H9 (cell line): ENCODE measurements around the gene STT3B. TPM values are rescaled to one million over a fixed set of nuclear protein-coding genes. Genes with fewer than 3 reads are reported as not detected.

ENCODE experiments used
- DNase-seq: peaks from one replicate; pipeline ENCODE4 v3.0.0-alpha.2; 2017
- H2AFZ ChIP-seq: one replicate; pipeline ENCODE4 v1.6.1; 2013; ENCODE audit warnings: mild to moderate bottlenecking, low read length, control low read depth, moderate library complexity
- H2AK5ac ChIP-seq: 2 replicates; pipeline ENCODE4 v1.6.1; 2013; ENCODE audit warnings: low read length, control low read depth, mixed read lengths; ENCODE audit not compliant: insufficient read length
- H2BK120ac ChIP-seq: one replicate; pipeline ENCODE4 v1.6.1; 2013; ENCODE audit warnings: low read depth, mild to moderate bottlenecking, low read length, control low read depth, inconsistent platforms; ENCODE audit not compliant: poor library complexity, severe bottlenecking
- H2BK12ac ChIP-seq: 2 replicates; pipeline ENCODE4 v1.6.1; 2013; ENCODE audit warnings: low read length, control low read depth, mixed read lengths, low read depth; ENCODE audit not compliant: insufficient read length
- H2BK15ac ChIP-seq: 2 replicates; pipeline ENCODE4 v1.6.1; 2013; ENCODE audit warnings: low read depth, low read length, control low read depth
- H2BK20ac ChIP-seq: one replicate; pipeline ENCODE4 v1.6.1; 2013; ENCODE audit warnings: low read depth, mild to moderate bottlenecking, low read length, control low read depth, inconsistent platforms; ENCODE audit not compliant: poor library complexity, severe bottlenecking
- H2BK5ac ChIP-seq: 2 replicates; pipeline ENCODE4 v1.6.1; 2013; ENCODE audit warnings: low read length, control low read depth, mixed read lengths; ENCODE audit not compliant: insufficient read length
- H3K14ac ChIP-seq: 2 replicates; pipeline ENCODE4 v1.6.1; 2013; ENCODE audit warnings: low read length, control low read depth; ENCODE audit not compliant: insufficient read depth
- H3K18ac ChIP-seq: 2 replicates; pipeline ENCODE4 v1.6.1; 2013; ENCODE audit warnings: low read depth, mild to moderate bottlenecking, mixed read lengths, low read length, control low read depth; ENCODE audit not compliant: insufficient read length
- H3K23ac ChIP-seq: 2 replicates; pipeline ENCODE4 v1.6.1; 2013; ENCODE audit warnings: low read length, control low read depth, mixed read lengths, low read depth; ENCODE audit not compliant: insufficient read length
- H3K23me2 ChIP-seq: 2 replicates; pipeline ENCODE4 v1.6.1; 2013; ENCODE audit warnings: low read depth, mild to moderate bottlenecking, mixed read lengths, low read length, control low read depth; ENCODE audit not compliant: insufficient read length, poor library complexity, severe bottlenecking
- H3K27ac ChIP-seq: 2 replicates; pipeline ENCODE4 v1.5.1; 2013; ENCODE audit warnings: low read length, control low read depth, mixed read lengths, low read depth; ENCODE audit not compliant: insufficient read length
- H3K27me3 ChIP-seq: 2 replicates; pipeline ENCODE4 v1.6.1; 2013; ENCODE audit warnings: low read length, control low read depth, inconsistent platforms; ENCODE audit not compliant: insufficient read depth
- H3K4ac ChIP-seq: 2 replicates; pipeline ENCODE4 v1.6.1; 2013; ENCODE audit warnings: low read depth, mild to moderate bottlenecking, control low read depth, inconsistent platforms, low read length, moderate library complexity
- H3K4me1 ChIP-seq: 2 replicates; pipeline ENCODE4 v1.6.1; 2013; ENCODE audit warnings: low read length, control low read depth, inconsistent platforms; ENCODE audit not compliant: insufficient read depth
- H3K4me2 ChIP-seq: 2 replicates; pipeline ENCODE4 v1.6.1; 2013; ENCODE audit warnings: low read length, control low read depth, mixed read lengths; ENCODE audit not compliant: insufficient read length, insufficient read depth
- H3K56ac ChIP-seq: 2 replicates; pipeline ENCODE4 v1.6.1; 2013; ENCODE audit warnings: low read depth, mild to moderate bottlenecking, mixed read lengths, low read length, control low read depth; ENCODE audit not compliant: insufficient read length
- H3K79me1 ChIP-seq: 2 replicates; pipeline ENCODE4 v1.6.1; 2013; ENCODE audit warnings: low read depth, mild to moderate bottlenecking, moderate library complexity, low read length, control low read depth, inconsistent platforms; ENCODE audit not compliant: insufficient read depth, poor library complexity, severe bottlenecking
- H3K79me2 ChIP-seq: 2 replicates; pipeline ENCODE4 v1.6.1; 2013; ENCODE audit warnings: low read length, control low read depth, inconsistent platforms; ENCODE audit not compliant: insufficient read depth
- H3K9ac ChIP-seq: 2 replicates; pipeline ENCODE4 v1.6.1; 2013; ENCODE audit warnings: low read length, control low read depth, mixed read lengths; ENCODE audit not compliant: insufficient read length; ENCODE audit errors: extremely low read depth
- H3K9me3 ChIP-seq: one replicate; pipeline ENCODE4 v1.6.1; 2013; ENCODE audit warnings: low read depth, low read length, inconsistent platforms; ENCODE audit not compliant: control insufficient read depth
- H3T11ph ChIP-seq: one replicate; pipeline ENCODE4 v1.6.1; 2013; ENCODE audit warnings: mild to moderate bottlenecking, low read length, control low read depth, inconsistent platforms
- H4K20me1 ChIP-seq: one replicate; pipeline ENCODE4 v1.6.1; 2013; ENCODE audit not compliant: control insufficient read depth, insufficient read length, insufficient read depth
- H4K5ac ChIP-seq: 2 replicates; pipeline ENCODE4 v1.6.1; 2013; ENCODE audit warnings: low read depth, mild to moderate bottlenecking, mixed read lengths, low read length, control low read depth; ENCODE audit not compliant: insufficient read length
- H4K8ac ChIP-seq: replicated peaks from 2 replicates; pipeline ENCODE4 v1.6.1; 2013; ENCODE audit warnings: low read length, control low read depth, mixed read lengths, low read depth; ENCODE audit not compliant: insufficient read length
- H4K91ac ChIP-seq: 2 replicates; pipeline ENCODE4 v1.6.1; 2013; ENCODE audit warnings: low read depth, mild to moderate bottlenecking, moderate library complexity, mixed read lengths, low read length, control low read depth; ENCODE audit not compliant: insufficient read length
- H3K27ac Mint-ChIP-seq, 3 experiments: 2 replicates in 2 of 3; 3 replicates in 1 of 3; pipeline ENCODE4 v1.8.0; 2020 to 2021; ENCODE audit warnings: mixed read lengths in 3 of 3, mild to moderate bottlenecking in 1 of 3, moderate library complexity in 1 of 3
- H3K27me3 Mint-ChIP-seq: 2 replicates; pipeline ENCODE4 v1.8.0; 2021; ENCODE audit warnings: low read depth, mild to moderate bottlenecking, moderate library complexity, mixed read lengths
- H3K36me3 Mint-ChIP-seq, 3 experiments: 2 replicates in 2 of 3; 3 replicates in 1 of 3; pipeline ENCODE4 v1.8.0; 2020 to 2021; ENCODE audit warnings: low read depth in 3 of 3, mixed read lengths in 3 of 3; ENCODE audit not compliant: insufficient read depth in 1 of 3
- H3K4me1 Mint-ChIP-seq, 2 experiments: 2 replicates each; pipeline ENCODE4 v1.8.0; 2020; ENCODE audit warnings: mixed read lengths in 2 of 2
- H3K4me3 Mint-ChIP-seq, 2 experiments: 2 replicates in 1 of 2; 3 replicates in 1 of 2; pipeline ENCODE4 v1.8.0; 2020 to 2021; ENCODE audit warnings: mild to moderate bottlenecking in 2 of 2, mixed read lengths in 2 of 2, moderate library complexity in 1 of 2
- H3K9me3 Mint-ChIP-seq, 2 experiments: 2 replicates in 1 of 2; 3 replicates in 1 of 2; pipeline ENCODE4 v1.8.0; 2020; ENCODE audit warnings: mild to moderate bottlenecking in 2 of 2, mixed read lengths in 2 of 2, moderate library complexity in 1 of 2
- CTCF ChIP-seq: fragments of 200-600 bp; sonication (generic); conservative IDR thresholded peaks from 3 replicates; pipeline ENCODE4 v1.8.0; 2021; ENCODE audit warnings: antibody characterized with exemption, mild to moderate bottlenecking
- WGBS: extraction: QIAGEN DNeasy Blood & Tissue Kit; methylation state at CpG from one replicate; pipeline ENCODE4 v1.1.7; 2013; ENCODE audit warnings: missing lambda C conversion rate, low lambda C conversion rate, mixed read lengths; ENCODE audit not compliant: insufficient read length; ENCODE audit errors: extremely low coverage; 5-methylcytosine and 5-hydroxymethylcytosine counted together
- total RNA-seq: library from RNA; stranded (reverse); gene quantifications from 2 replicates; pipeline ENCODE4 v1.2.1, GENCODE V29; 2021

The STT3B gene
- total RNA-seq, 1 experiment from 2014 or later = 79.9 TPM

- WGBS = no CpG with 5 or more reads among the region's 1 CpG
- H2AK5ac ChIP-seq = no peak overlapping the region
- no peaks in the 10 kb centered on the region for H3K9me3 ChIP-seq
- no peak overlapping the region for H3K56ac ChIP-seq
- H3K4me1 ChIP-seq = no peaks in the 10 kb centered on the region; the same call in 1 of the 2 replicates
- no peaks in the 10 kb centered on the region for H3K27me3 ChIP-seq
- H3K36me3 Mint-ChIP-seq = no peaks in the 10 kb centered on the region
- peaks cover 33 to 41% of the 10 kb centered on the region in 2 experiments for H3K4me1 Mint-ChIP-seq
- H2AFZ ChIP-seq = no peak overlapping the region
- H3K9me3 Mint-ChIP-seq = no peaks in the 10 kb centered on the region
- H3K4ac ChIP-seq = no peak overlapping the region
- H3K79me2 ChIP-seq = peaks cover 10% of the 10 kb centered on the region; the same call in 1 of the 2 replicates
- no peak overlapping the region for H3K4me3 Mint-ChIP-seq
- H3T11ph ChIP-seq = no peak overlapping the region
- no peaks in the 10 kb centered on the region for H3K27me3 Mint-ChIP-seq
- no peaks in the 10 kb centered on the region for H3K79me1 ChIP-seq
- H3K23me2 ChIP-seq = no peaks in the 10 kb centered on the region
- H2BK12ac ChIP-seq = no peak overlapping the region
- no peak overlapping the region for H2BK20ac ChIP-seq
- no peak overlapping the region for H3K27ac Mint-ChIP-seq
- H3K18ac ChIP-seq = no peak overlapping the region
- H4K91ac ChIP-seq = no peak overlapping the region
- H3K27ac ChIP-seq = no peak overlapping the region
- no peak overlapping the region for H3K14ac ChIP-seq
- H4K8ac ChIP-seq = no peak overlapping the region
- DNase-seq = no peak
- no peak overlapping the region for H3K9ac ChIP-seq
- no peak overlapping the region for H2BK15ac ChIP-seq
- no peaks in the 10 kb centered on the region for H4K20me1 ChIP-seq
- H4K5ac ChIP-seq = no peak overlapping the region
- no peak overlapping the region for H3K23ac ChIP-seq
- H2BK120ac ChIP-seq = no peak overlapping the region
- no peak overlapping the region for H2BK5ac ChIP-seq
- TF ChIP-seq CTCF = no peak
- no peak overlapping the region for H3K4me2 ChIP-seq
Observed at GRCh38 chr3:31571325-31571724, 38.6 kb downstream of the STT3B start.
